B cell (primary cell): ENCODE data around the gene MAML3.

Experiments
- CTCF ChIP-seq: fragments of 200-600 bp; IDR thresholded peaks from one replicate; pipeline ENCODE4 v1.8.0; 2022; ENCODE audit warnings: antibody characterized with exemption, mild to moderate bottlenecking
- EZH2 ChIP-seq: IDR thresholded peaks from 2 replicates; pipeline ENCODE4 v1.6.1; 2012; ENCODE audit warnings: borderline replicate concordance, low read depth, mild to moderate bottlenecking, moderate library complexity, low read length; ENCODE audit not compliant: insufficient read depth, poor library complexity, severe bottlenecking

GRCh38 chr4:139682741-139683151 lies 471.2 kb downstream of the MAML3 start:
- TF ChIP-seq CTCF (no peak), EZH2 (no peak)
